Right lobe of liver (tissue), 4 donors: ENCODE measurements around the gene CEBPZ.

Experiments
- POLR2A ChIP-seq: fragments of 450-650 bp; IDR thresholded peaks from one replicate; pipeline ENCODE4 v1.6.1; 2017; ENCODE audit warnings: antibody characterized with exemption, mild to moderate bottlenecking
- TF ChIP-seq, protein P1 (sequence below), 4 donors: fragments of 200-600 bp in 3 of 4; fragments of 450-650 bp in 1 of 4; IDR thresholded peaks; one replicate each; pipeline versions ENCODE4 v1.5.1 to v1.8.0; 2016 to 2022; ENCODE audit warnings: antibody characterized with exemption in 4 of 4, mild to moderate bottlenecking in 2 of 4
- donor health status: DM: no; HTN: no; CAD: no.
- donor health status: DM: no; HTN: no; CAD: no.
- donor health status: DM: no; HTN: yes; CAD: no.

- TF ChIP-seq, protein P1, sequence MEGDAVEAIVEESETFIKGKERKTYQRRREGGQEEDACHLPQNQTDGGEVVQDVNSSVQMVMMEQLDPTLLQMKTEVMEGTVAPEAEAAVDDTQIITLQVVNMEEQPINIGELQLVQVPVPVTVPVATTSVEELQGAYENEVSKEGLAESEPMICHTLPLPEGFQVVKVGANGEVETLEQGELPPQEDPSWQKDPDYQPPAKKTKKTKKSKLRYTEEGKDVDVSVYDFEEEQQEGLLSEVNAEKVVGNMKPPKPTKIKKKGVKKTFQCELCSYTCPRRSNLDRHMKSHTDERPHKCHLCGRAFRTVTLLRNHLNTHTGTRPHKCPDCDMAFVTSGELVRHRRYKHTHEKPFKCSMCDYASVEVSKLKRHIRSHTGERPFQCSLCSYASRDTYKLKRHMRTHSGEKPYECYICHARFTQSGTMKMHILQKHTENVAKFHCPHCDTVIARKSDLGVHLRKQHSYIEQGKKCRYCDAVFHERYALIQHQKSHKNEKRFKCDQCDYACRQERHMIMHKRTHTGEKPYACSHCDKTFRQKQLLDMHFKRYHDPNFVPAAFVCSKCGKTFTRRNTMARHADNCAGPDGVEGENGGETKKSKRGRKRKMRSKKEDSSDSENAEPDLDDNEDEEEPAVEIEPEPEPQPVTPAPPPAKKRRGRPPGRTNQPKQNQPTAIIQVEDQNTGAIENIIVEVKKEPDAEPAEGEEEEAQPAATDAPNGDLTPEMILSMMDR (IDR thresholded peaks at IDR 0.05): no peak
- TF ChIP-seq POLR2A: no peak
These were observed 32.4 kb upstream of the CEBPZ start for GRCh38 chr2:37263839-37264238.
